ENCODE measurements around the gene RBM41. TPM values are rescaled to one million over a fixed set of nuclear protein-coding genes. Genes with fewer than 3 reads are reported as not detected.
"Not testable (repeated sequence)": the region's sequence is repeated elsewhere in the genome, so short reads cannot be mapped to it uniquely, and the experiment has no call there.

The RBM41 gene
- total RNA-seq, 2 donors from 2014 or later, result 11.9 to 14.2 TPM

- Mint-ChIP-seq H3K4me1 (peaks cover 12% of the 10 kb centered on the region), H3K36me3 (ENCODE audit: low read depth) (peaks cover 56% of the 10 kb centered on the region), H3K27ac (no peak overlapping the region), H3K9me3 (no peaks in the 10 kb centered on the region), H3K4me3 (no peak overlapping the region), H3K27me3 (no peaks in the 10 kb centered on the region)
- no peak for ATAC-seq (replicated peaks)
These were observed 11.2 kb downstream of the RBM41 start for GRCh38 chrX:107107459-107107858.

GRCh38 chrX:107102980-107103379 is 15.6 kb downstream of the RBM41 start:
- no peak for ATAC-seq (replicated peaks)
- H3K27me3 Mint-ChIP-seq, result no peaks in the 10 kb centered on the region
- no peak overlapping the region for H3K27ac Mint-ChIP-seq
- H3K4me1 Mint-ChIP-seq, result peaks cover 6% of the 10 kb centered on the region
- no peaks in the 10 kb centered on the region for H3K9me3 Mint-ChIP-seq
- H3K36me3 Mint-ChIP-seq (ENCODE audit: low read depth), result peaks cover 53% of the 10 kb centered on the region
- no peak overlapping the region for H3K4me3 Mint-ChIP-seq

GRCh38 chrX:107076158-107076557 is 42.5 kb downstream of the RBM41 start:
- H3K36me3 Mint-ChIP-seq (ENCODE audit: low read depth), result peaks cover 8% of the 10 kb centered on the region

GRCh38 chrX:107057731-107058130 is 60.9 kb downstream of the RBM41 start:
- not testable (repeated sequence) for H3K36me3 Mint-ChIP-seq (ENCODE audit: low read depth); ATAC-seq (replicated peaks); H3K9me3 Mint-ChIP-seq

More at GRCh38 chrX:107076158-107076557, 42.5 kb downstream of the RBM41 start:
- Mint-ChIP-seq H3K4me1 (peaks cover 5% of the 10 kb centered on the region), H3K27ac (no peak overlapping the region), H3K27me3 (no peaks in the 10 kb centered on the region), H3K9me3 (peaks cover 6% of the 10 kb centered on the region), H3K4me3 (no peak overlapping the region)
- no peak for ATAC-seq (replicated peaks)

GRCh38 chrX:107054978-107055377 is 63.6 kb downstream of the RBM41 start:
- Mint-ChIP-seq H3K4me1 (no peaks in the 10 kb centered on the region), H3K27me3 (no peaks in the 10 kb centered on the region), H3K9me3 (no peaks in the 10 kb centered on the region), H3K36me3 (ENCODE audit: low read depth) (no peaks in the 10 kb centered on the region), H3K4me3 (no peak overlapping the region), H3K27ac (no peak overlapping the region)
- ATAC-seq (replicated peaks), result no peak

More at GRCh38 chrX:107057731-107058130, 60.9 kb downstream of the RBM41 start:
- H3K4me3 Mint-ChIP-seq, H3K27ac Mint-ChIP-seq, H3K4me1 Mint-ChIP-seq, H3K27me3 Mint-ChIP-seq: not testable (repeated sequence)

- Mint-ChIP-seq H3K27me3 (peaks cover 7% of the 10 kb centered on the region), H3K9me3 (no peaks in the 10 kb centered on the region), H3K36me3 (ENCODE audit: low read depth) (no peaks in the 10 kb centered on the region), H3K27ac (no peak overlapping the region), H3K4me1 (no peaks in the 10 kb centered on the region), H3K4me3 (no peak overlapping the region)
- ATAC-seq (replicated peaks), result no peak
These were observed 68.4 kb downstream of the RBM41 start for GRCh38 chrX:107050195-107050709.

GRCh38 chrX:107047622-107048021 is 71.0 kb downstream of the RBM41 start:
- Mint-ChIP-seq H3K4me3 (no peak overlapping the region), H3K9me3 (no peaks in the 10 kb centered on the region), H3K36me3 (ENCODE audit: low read depth) (no peaks in the 10 kb centered on the region), H3K27me3 (peaks cover 7% of the 10 kb centered on the region), H3K4me1 (no peaks in the 10 kb centered on the region), H3K27ac (no peak overlapping the region)
- ATAC-seq (replicated peaks), result no peak

GRCh38 chrX:107029752-107030151 is 88.9 kb downstream of the RBM41 start:
- Mint-ChIP-seq H3K9me3 (no peaks in the 10 kb centered on the region), H3K4me3 (no peak overlapping the region), H3K27ac (no peak overlapping the region), H3K27me3 (peaks cover 2% of the 10 kb centered on the region), H3K4me1 (no peaks in the 10 kb centered on the region), H3K36me3 (ENCODE audit: low read depth) (no peaks in the 10 kb centered on the region)
- ATAC-seq (replicated peaks), result no peak

- H3K36me3 Mint-ChIP-seq (ENCODE audit: low read depth), result no peaks in the 10 kb centered on the region
- H3K27ac Mint-ChIP-seq, result no peak overlapping the region
- peaks cover 2% of the 10 kb centered on the region for H3K27me3 Mint-ChIP-seq
- H3K9me3 Mint-ChIP-seq, result no peaks in the 10 kb centered on the region
- no peak overlapping the region for H3K4me3 Mint-ChIP-seq
- ATAC-seq (replicated peaks), result no peak
- H3K4me1 Mint-ChIP-seq, result no peaks in the 10 kb centered on the region
These were observed 93.1 kb downstream of the RBM41 start for GRCh38 chrX:107025545-107025944.

- Mint-ChIP-seq H3K4me1 (no peaks in the 10 kb centered on the region), H3K27ac (no peak overlapping the region), H3K27me3 (no peaks in the 10 kb centered on the region), H3K9me3 (no peaks in the 10 kb centered on the region), H3K4me3 (no peak overlapping the region), H3K36me3 (ENCODE audit: low read depth) (no peaks in the 10 kb centered on the region)
- no peak for ATAC-seq (replicated peaks)
These were observed 103.7 kb downstream of the RBM41 start for GRCh38 chrX:107014936-107015335.

Other genes starting within 250 kb of the RBM41 start
- gene RIPPLY1, start 215.5 kb downstream of the RBM41 start, total RNA-seq, result not detected
- not detected for gene CLDN2, start 198.4 kb downstream of the RBM41 start, total RNA-seq
- gene MORC4, start 118.6 kb downstream of the RBM41 start, total RNA-seq, result 1 to 10 TPM; 5.7 to 7.8 TPM
- gene NUP62CL, start 87.6 kb upstream of the RBM41 start, total RNA-seq, result 1 to 10 TPM; 2.2 to 5.5 TPM
- not detected for gene DNAAF6, start 87.8 kb upstream of the RBM41 start, total RNA-seq